Caco-2 (cell line): ENCODE measurements around the gene POU3F3. TPM values are rescaled to one million over a fixed set of nuclear protein-coding genes. Genes with fewer than 3 reads are reported as not detected.

ENCODE experiments used
- BruUV-seq: library from RNA; stranded (reverse); fragments of 400-500 nt; replicated peaks from 2 replicates; lab custom pipeline; 2021; lab: Mats Ljungman, UMichigan
- CTCF ChIA-PET: fragments of 300-600 bp; sonication (Branson Sonifier 250); formaldehyde crosslinking; loops from one replicate; lab custom pipeline; 2022; ENCODE audit warnings: antibody characterized with exemption; lab: Charles Lee
- POLR2A ChIA-PET: fragments of 300-600 bp; sonication (Branson Sonifier 250); formaldehyde crosslinking; loops from one replicate; lab custom pipeline; 2022; ENCODE audit warnings: antibody characterized with exemption; lab: Charles Lee
- DNase-seq, 2 experiments: peaks; one replicate each; pipeline versions ENCODE4 v3.0.0 to v3.0.0-alpha.2; 2020 to 2022
- H3K27me3 ChIP-seq: replicated peaks from 2 replicates; pipeline ENCODE4 v1.6.0; 2011; ENCODE audit warnings: low read length; ENCODE audit not compliant: control insufficient read depth, insufficient read depth
- H3K36me3 ChIP-seq: 2 replicates; pipeline ENCODE4 v1.5.1; 2011; ENCODE audit warnings: low read length; ENCODE audit not compliant: control insufficient read depth, insufficient read depth
- H3K4me1 ChIP-seq: fragments of 250-450 bp; sonication (Bioruptor Pico); 2 replicates; pipeline ENCODE4 v1.5.1; 2020; ENCODE audit warnings: mild to moderate bottlenecking
- H3K4me3 ChIP-seq: 2 replicates; pipeline ENCODE4 v1.5.1; 2011; ENCODE audit warnings: low read depth, mild to moderate bottlenecking, control low read depth, low read length
- H3K9me3 ChIP-seq: fragments of 250-450 bp; sonication (Bioruptor Pico); 2 replicates; pipeline ENCODE4 v1.5.1; 2020; ENCODE audit warnings: mild to moderate bottlenecking, moderate library complexity
- H3K27ac Mint-ChIP-seq: one replicate; pipeline ENCODE4 v1.8.0; 2022; ENCODE audit warnings: mixed read lengths; ENCODE audit not compliant: unreplicated experiment
- H3K27me3 Mint-ChIP-seq: one replicate; pipeline ENCODE4 v1.8.0; 2022; ENCODE audit warnings: mixed read lengths; ENCODE audit not compliant: insufficient read depth, unreplicated experiment
- H3K36me3 Mint-ChIP-seq: one replicate; pipeline ENCODE4 v1.8.0; 2022; ENCODE audit warnings: mild to moderate bottlenecking, mixed read lengths; ENCODE audit not compliant: insufficient read depth, unreplicated experiment
- H3K4me1 Mint-ChIP-seq: one replicate; pipeline ENCODE4 v1.8.0; 2022; ENCODE audit warnings: low read depth, mixed read lengths; ENCODE audit not compliant: unreplicated experiment
- H3K4me3 Mint-ChIP-seq: one replicate; pipeline ENCODE4 v1.8.0; 2022; ENCODE audit warnings: mild to moderate bottlenecking, moderate library complexity, mixed read lengths; ENCODE audit not compliant: unreplicated experiment
- H3K9me3 Mint-ChIP-seq: one replicate; pipeline ENCODE4 v1.8.0; 2022; ENCODE audit warnings: mixed read lengths; ENCODE audit not compliant: unreplicated experiment
- intact Hi-C: fragments of 100-400 bp; cut with micrococcal nuclease; formaldehyde crosslinking; loops from one replicate; pipeline ENCODE4 v1.10.0; 2022; ENCODE audit not compliant: unreplicated experiment
- total RNA-seq: library from RNA; stranded (reverse); gene quantifications from 2 replicates; pipeline ENCODE4 v1.2.3, GENCODE V29; 2022
- TF ChIP-seq, protein P1 (sequence below), 2 experiments: fragments of 200-600 bp in 1 of 2; IDR thresholded peaks; 1 replicate in 1 of 2; 2 replicates in 1 of 2; pipeline versions ENCODE4 v1.5.1 to v1.8.0; 2011 to 2022; ENCODE audit warnings: antibody characterized with exemption in 1 of 2, control low read depth in 1 of 2, inconsistent platforms in 1 of 2, low read depth in 1 of 2, low read length in 1 of 2, mild to moderate bottlenecking in 1 of 2, moderate library complexity in 1 of 2; ENCODE audit not compliant: insufficient read depth in 1 of 2, severe bottlenecking in 1 of 2, unreplicated experiment in 1 of 2

POU3F3 gene
- total RNA-seq, 1 experiment from 2014 or later, result not detected

GRCh38 chr2:104864280-104865095 is 10.6 kb downstream of the POU3F3 start:
- Mint-ChIP-seq H3K4me1 (no peaks in the 10 kb centered on the region), H3K4me3 (no peak overlapping the region)
- POLR2A ChIA-PET, result no interaction called here

GRCh38 chr2:104865096-104865470 is 11.2 kb downstream of the POU3F3 start:
- Histone ChIP-seq H3K4me1 (no peaks in the 10 kb centered on the region), H3K27me3 (no peaks in the 10 kb centered on the region; the same call in none of the 2 replicates), H3K9me3 (no peaks in the 10 kb centered on the region), H3K36me3 (no peaks in the 10 kb centered on the region), H3K4me3 (no peak overlapping the region)
- intact Hi-C loops, result no loop called here
- Mint-ChIP-seq H3K9me3 (no peaks in the 10 kb centered on the region), H3K27me3 (peaks cover 34% of the 10 kb centered on the region), H3K4me3 (no peak overlapping the region), H3K27ac (no peak overlapping the region), H3K36me3 (no peaks in the 10 kb centered on the region), H3K4me1 (no peaks in the 10 kb centered on the region)
- ChIA-PET POLR2A (no interaction called here), CTCF (no interaction called here)
- TF ChIP-seq, protein P1, sequence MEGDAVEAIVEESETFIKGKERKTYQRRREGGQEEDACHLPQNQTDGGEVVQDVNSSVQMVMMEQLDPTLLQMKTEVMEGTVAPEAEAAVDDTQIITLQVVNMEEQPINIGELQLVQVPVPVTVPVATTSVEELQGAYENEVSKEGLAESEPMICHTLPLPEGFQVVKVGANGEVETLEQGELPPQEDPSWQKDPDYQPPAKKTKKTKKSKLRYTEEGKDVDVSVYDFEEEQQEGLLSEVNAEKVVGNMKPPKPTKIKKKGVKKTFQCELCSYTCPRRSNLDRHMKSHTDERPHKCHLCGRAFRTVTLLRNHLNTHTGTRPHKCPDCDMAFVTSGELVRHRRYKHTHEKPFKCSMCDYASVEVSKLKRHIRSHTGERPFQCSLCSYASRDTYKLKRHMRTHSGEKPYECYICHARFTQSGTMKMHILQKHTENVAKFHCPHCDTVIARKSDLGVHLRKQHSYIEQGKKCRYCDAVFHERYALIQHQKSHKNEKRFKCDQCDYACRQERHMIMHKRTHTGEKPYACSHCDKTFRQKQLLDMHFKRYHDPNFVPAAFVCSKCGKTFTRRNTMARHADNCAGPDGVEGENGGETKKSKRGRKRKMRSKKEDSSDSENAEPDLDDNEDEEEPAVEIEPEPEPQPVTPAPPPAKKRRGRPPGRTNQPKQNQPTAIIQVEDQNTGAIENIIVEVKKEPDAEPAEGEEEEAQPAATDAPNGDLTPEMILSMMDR (IDR thresholded peaks at IDR 0.05; ENCODE audit: insufficient read depth in 1 of 2, low read depth in 1 of 2, low read length in 1 of 2, severe bottlenecking in 1 of 2, unreplicated experiment in 1 of 2), result no peak
- no peak for DNase-seq
- no TSS peak for BruUV-seq

More at GRCh38 chr2:104864280-104865095, 10.6 kb downstream of the POU3F3 start:
- no peaks in the 10 kb centered on the region; the same call in none of the 2 replicates for H3K27me3 ChIP-seq
- no peak overlapping the region for H3K27ac Mint-ChIP-seq
- H3K36me3 ChIP-seq, result no peaks in the 10 kb centered on the region
- TF ChIP-seq, protein P1 (IDR thresholded peaks at IDR 0.05; ENCODE audit: insufficient read depth in 1 of 2, low read depth in 1 of 2, low read length in 1 of 2, severe bottlenecking in 1 of 2, unreplicated experiment in 1 of 2), result no peak
- no peaks in the 10 kb centered on the region for H3K4me1 ChIP-seq
- CTCF ChIA-PET, result no interaction called here
- no peak overlapping the region for H3K4me3 ChIP-seq
- H3K9me3 ChIP-seq, result no peaks in the 10 kb centered on the region
- H3K9me3 Mint-ChIP-seq, result no peaks in the 10 kb centered on the region
- BruUV-seq, result no TSS peak
- no peaks in the 10 kb centered on the region for H3K36me3 Mint-ChIP-seq
- H3K27me3 Mint-ChIP-seq, result peaks cover 40% of the 10 kb centered on the region
- intact Hi-C loops, result no loop called here
- DNase-seq, result no peak

- Histone ChIP-seq H3K9me3 (no peaks in the 10 kb centered on the region), H3K4me3 (no peak overlapping the region), H3K27me3 (peaks cover 2% of the 10 kb centered on the region), H3K36me3 (no peaks in the 10 kb centered on the region), H3K4me1 (no peaks in the 10 kb centered on the region)
- no peak overlapping the region for H3K27ac Mint-ChIP-seq
- no TSS peak for BruUV-seq
- no peaks in the 10 kb centered on the region for H3K4me1 Mint-ChIP-seq
- no peaks in the 10 kb centered on the region for H3K36me3 Mint-ChIP-seq
- no peak for DNase-seq
- no peak overlapping the region for H3K4me3 Mint-ChIP-seq
- H3K9me3 Mint-ChIP-seq, result no peaks in the 10 kb centered on the region
- ChIA-PET CTCF (no interaction called here), POLR2A (no interaction called here)
- H3K27me3 Mint-ChIP-seq, result peaks cover 39% of the 10 kb centered on the region
- TF ChIP-seq, protein P1 (IDR thresholded peaks at IDR 0.05; ENCODE audit: insufficient read depth in 1 of 2, low read depth in 1 of 2, low read length in 1 of 2, severe bottlenecking in 1 of 2, unreplicated experiment in 1 of 2), result no peak
- intact Hi-C loops, result no loop called here
Observed at GRCh38 chr2:104866122-104866864, 12.4 kb downstream of the POU3F3 start.
